Measurements from ENCODE around the gene TRAF7.
A peak's percentile ranks its signal among the peaks of the same experiment; 100 is the strongest.

Gene TRAF7

DNA sequence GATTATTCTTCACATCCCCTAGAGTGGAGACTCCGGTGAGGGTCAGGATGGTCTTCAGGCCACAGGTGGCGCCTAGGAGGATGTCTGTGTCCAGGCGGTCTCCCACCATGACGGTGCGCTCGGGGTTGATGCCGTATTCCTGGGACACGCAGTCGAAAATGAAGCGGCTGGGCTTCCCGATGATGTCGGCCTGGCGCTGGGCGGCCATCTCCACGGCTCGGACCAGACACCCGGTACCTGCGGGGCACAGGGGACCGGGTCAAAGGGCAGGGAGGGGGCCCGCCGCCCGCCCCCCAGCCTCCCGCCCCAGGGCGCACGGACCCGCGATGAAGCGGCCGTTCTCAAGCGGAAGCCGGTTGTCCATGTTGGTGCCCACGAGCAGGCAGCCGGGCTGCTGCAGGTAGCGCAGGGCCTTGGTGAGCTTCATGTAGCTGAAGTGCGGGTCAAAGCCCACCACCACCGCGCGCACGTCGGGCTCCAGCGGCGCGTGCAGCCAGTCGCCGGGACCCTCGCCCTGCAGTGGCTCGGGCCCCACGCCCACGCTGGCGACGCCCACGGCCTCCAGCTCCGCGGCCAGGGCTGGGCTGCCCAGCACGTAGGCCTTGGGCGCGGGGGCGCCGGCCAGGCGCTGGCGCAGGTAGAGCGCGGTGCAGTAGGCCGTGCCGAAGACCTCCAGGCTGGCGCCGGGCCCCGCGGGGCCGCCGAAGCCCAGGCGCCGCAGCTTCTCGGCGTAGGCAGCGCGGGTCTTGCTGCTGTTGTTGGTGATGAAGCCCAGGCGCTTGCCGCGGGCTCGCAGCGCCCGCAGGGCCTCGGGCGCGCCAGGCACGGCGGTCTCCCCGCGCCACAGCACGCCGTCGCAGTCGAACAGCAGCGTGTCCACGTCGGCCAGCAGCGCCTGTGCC, 58.5 kb downstream of the TRAF7 start:
- DNase-seq (ENCODE audit: low spot score in 2 of 2) (peak in 1 of 2 donors; percentile 70), ATAC-seq (no peak)
- Mint-ChIP-seq H3K27ac (peak overlapping the region; percentile 82), H3K9me3 (no peaks in the 10 kb centered on the region), H3K4me1 (peaks cover 21% of the 10 kb centered on the region), H3K4me3 (peak overlapping the region; percentile 75), H3K36me3 (peaks cover 40% of the 10 kb centered on the region)

DNA sequence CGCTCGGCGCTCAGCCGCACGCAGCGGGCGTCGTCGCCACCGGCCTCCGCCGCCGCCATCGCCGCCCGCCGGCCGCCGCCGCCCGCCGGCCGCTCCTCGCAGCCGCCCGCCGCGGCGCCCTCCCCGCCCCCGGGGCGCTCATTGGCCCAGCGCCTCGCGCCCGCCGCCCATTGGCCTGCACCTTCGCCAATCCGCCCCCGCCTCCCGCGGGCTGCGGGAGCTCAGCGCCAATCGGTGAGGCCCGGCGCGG, 59.1 kb downstream of the TRAF7 start, which contains the start of gene PGP:
PGP (minus strand) TSS at position 122 of the 250 bp plus-strand sequence; CDS start at position 59, 63 bp downstream.
- Mint-ChIP-seq H3K4me1 (peaks cover 21% of the 10 kb centered on the region), H3K36me3 (peaks cover 36% of the 10 kb centered on the region), H3K27ac (peak within 1 kb of the TSS; percentile 82), H3K9me3 (no peaks in the 10 kb centered on the region), H3K4me3 (peak within 1 kb of the TSS; percentile 75)
- DNase-seq (ENCODE audit: low spot score in 2 of 2) (no peak), ATAC-seq (no peak)

DNA sequence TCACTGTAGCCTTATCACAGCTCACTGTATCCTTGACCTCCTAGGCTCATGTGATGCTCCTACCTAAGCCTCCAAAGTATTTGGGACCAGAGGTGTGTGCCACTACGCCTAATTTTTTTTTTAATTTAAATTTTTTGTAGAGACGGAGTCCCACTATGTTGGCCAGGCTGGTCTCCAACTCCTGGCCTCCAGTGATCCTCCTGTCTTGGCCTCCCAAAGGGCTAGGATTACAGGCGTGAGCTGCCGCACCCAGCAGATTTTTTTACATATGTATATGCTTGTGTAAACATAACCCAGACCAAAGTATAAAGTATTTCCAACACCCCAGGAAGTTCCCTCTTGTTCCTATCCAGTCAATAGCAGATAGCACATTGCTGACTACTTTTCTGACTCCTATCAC, 60.7 kb downstream of the TRAF7 start:
- no peaks in the 10 kb centered on the region for H3K9me3 Mint-ChIP-seq
- DNase-seq (ENCODE audit: low spot score in 2 of 2) = no peak
- peak overlapping the region; percentile 82 for H3K27ac Mint-ChIP-seq
- ATAC-seq = no peak
- H3K4me3 Mint-ChIP-seq = peak overlapping the region; percentile 75
- peaks cover 21% of the 10 kb centered on the region for H3K4me1 Mint-ChIP-seq
- H3K36me3 Mint-ChIP-seq = peaks cover 29% of the 10 kb centered on the region

DNA sequence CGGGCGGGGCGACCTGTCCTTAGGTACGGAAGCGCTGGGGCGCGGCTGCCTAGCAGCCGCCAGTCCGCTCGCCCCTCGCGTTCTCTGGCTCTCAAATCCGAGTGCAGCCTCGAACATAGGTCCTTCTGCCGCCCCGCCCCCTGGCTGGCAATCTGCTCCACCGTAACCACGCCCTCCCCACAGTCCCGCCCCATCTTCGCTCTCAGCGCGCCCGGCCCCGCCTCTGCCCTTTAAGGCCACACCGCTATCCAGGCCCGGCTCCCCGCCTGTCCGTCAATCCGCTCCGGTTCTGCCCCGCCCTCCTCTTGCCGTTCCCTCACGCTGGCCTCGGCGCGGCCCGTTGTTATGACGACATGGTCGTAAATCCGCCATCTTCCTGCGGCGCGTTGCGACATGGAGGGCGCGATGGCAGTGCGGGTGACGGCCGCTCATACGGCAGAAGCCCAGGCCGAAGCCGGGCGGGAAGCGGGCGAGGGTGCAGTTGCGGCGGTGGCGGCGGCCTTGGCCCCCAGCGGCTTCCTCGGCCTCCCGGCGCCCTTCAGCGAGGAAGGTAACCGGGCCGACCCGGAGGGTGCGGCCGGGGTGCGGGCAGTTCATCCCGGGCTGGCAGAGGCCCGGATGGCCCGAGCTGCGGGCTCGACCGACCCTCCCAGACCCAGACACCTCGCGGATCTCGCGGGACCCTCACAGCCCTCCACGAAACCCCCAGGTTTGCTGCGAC, 67.8 kb downstream of the TRAF7 start, which contains the start of gene E4F1:
E4F1 (plus strand) TSS at position 371 of the 721 bp plus-strand sequence; CDS start at position 394, 23 bp downstream.
- peak; percentile 97 to 100 for DNase-seq (ENCODE audit: low spot score in 2 of 2)
- peaks cover 11% of the 10 kb centered on the region for H3K36me3 Mint-ChIP-seq

DNA sequence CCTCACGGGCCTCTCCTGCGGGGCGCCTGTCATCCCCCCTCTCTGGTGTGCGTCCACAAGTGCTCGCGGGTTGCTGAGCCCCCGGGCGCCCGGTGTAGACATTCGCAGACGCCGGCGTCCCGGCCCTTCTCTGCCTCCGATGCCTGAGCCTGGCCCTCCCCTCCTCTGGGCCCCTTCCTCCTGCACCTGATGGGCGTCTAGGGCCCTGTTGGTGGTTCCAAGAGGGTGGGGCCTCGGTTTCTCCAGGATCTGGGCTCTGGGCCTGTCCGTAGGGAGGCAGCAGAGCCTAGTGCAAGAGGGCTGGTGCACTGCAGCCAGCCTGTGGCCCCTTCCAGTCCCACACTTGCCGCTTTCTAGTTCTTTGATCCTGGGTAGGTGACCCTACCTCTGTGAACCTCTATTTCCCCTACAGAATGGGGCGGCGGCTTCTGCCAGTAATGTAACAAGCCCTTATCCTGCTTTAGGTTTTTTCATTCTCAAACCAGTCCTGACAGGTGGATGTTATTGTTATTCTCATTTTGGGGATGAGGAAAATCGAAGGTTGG, 68.4 kb downstream of the TRAF7 start:
- H3K9me3 Mint-ChIP-seq = no peaks in the 10 kb centered on the region
- H3K36me3 Mint-ChIP-seq = peaks cover 11% of the 10 kb centered on the region
- ATAC-seq = peak; percentile 33
- peak overlapping the region; percentile 92 for H3K27ac Mint-ChIP-seq
- H3K4me1 Mint-ChIP-seq = peaks cover 17% of the 10 kb centered on the region
- H3K4me3 Mint-ChIP-seq = peak overlapping the region; percentile 80
- DNase-seq (ENCODE audit: low spot score in 2 of 2) = no peak

More for the DNA sequence above, 67.8 kb downstream of the TRAF7 start, which contains the start of gene E4F1:
- Mint-ChIP-seq H3K4me1 (peaks cover 17% of the 10 kb centered on the region), H3K9me3 (no peaks in the 10 kb centered on the region), H3K4me3 (peak within 1 kb of the TSS; percentile 80), H3K27ac (peak within 1 kb of the TSS; percentile 92)
- ATAC-seq = peak; percentile 98

DNA sequence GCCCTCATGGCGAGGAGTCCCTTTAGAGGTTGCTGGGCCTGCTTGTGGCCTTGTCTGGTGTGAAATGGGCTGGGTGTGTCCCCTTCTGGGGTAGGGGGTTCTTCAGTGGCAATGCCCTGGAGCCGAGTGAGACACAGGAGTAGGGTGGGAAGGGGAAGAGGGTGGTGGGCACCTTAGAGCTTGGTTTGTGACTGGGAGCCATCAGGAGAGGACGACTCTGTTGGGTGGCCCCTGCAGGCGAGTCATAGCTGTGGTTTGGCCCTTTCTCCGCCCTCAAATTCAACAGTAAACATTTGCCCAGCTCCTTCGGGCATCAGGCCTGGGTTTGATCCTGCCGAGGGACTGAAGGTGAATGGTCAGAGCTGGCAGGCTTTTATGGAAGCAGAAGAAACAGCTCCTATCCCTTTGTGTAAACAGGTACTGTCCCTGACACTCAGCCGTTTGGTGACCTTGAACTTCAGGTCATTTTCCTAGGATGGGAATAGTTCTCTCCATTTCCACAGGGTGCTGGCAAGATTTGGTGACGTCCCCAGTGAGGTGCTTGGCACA, 70.7 kb downstream of the TRAF7 start:
- peak overlapping the region; percentile 69 for H3K27ac Mint-ChIP-seq

DNA sequence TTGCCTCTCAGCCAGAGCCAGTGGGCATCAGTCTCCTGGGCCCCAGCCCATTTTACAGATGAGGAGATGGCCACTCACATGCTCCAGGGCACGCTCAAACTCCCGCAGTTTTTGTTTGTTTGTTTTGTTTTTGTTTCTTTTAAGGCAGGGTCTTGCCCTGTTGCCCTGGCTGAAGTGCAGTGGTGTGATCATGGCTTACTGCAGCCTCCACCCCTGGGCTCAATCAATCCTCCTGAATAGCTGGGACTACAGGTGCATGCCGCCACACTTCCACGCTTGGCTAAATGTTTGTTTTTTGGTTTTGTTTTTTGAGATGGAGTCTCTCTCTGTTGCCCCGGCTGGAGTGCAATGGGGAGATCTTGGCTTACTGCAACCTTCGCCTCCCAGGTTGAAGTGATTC, 71.3 kb downstream of the TRAF7 start:
- Mint-ChIP-seq H3K9me3 (no peaks in the 10 kb centered on the region), H3K36me3 (peaks cover 19% of the 10 kb centered on the region), H3K4me1 (peaks cover 17% of the 10 kb centered on the region), H3K27ac (peak overlapping the region; percentile 69), H3K4me3 (no peak overlapping the region)
- ATAC-seq = no peak
- DNase-seq (ENCODE audit: low spot score in 2 of 2) = no peak

More for the DNA sequence above, 70.7 kb downstream of the TRAF7 start:
- H3K4me3 Mint-ChIP-seq = no peak overlapping the region
- no peak for DNase-seq (ENCODE audit: low spot score in 2 of 2)
- peaks cover 16% of the 10 kb centered on the region for H3K36me3 Mint-ChIP-seq
- ATAC-seq = no peak
- no peaks in the 10 kb centered on the region for H3K9me3 Mint-ChIP-seq
- peaks cover 17% of the 10 kb centered on the region for H3K4me1 Mint-ChIP-seq

Data from stimulated activated effector memory CD8-positive, alpha-beta T cell treated with anti-CD3 and anti-CD28 coated beads, Interleukin-12 subunit alpha, Interleukin-12 subunit beta, amount 100 ng/mL, for 72 hours (primary cell).